Astrocyte of the cerebellum (primary cell): ENCODE results near the gene MGRN1.

ENCODE experiments used
- DNase-seq: peaks from one replicate; pipeline ENCODE4 v3.0.0-alpha.2; 2011; ENCODE audit warnings: low read depth
- H3K4me3 ChIP-seq: 2 replicates; pipeline ENCODE4 v1.5.1; 2011; ENCODE audit warnings: mild to moderate bottlenecking, low read depth, low read length, moderate library complexity
- in situ Hi-C: cut with HindIII; loops from 2 replicates; pipeline ENCODE4 v1.10.0; 2017; ENCODE audit warnings: low sequenced_read_pairs
- TF ChIP-seq, protein P1 (sequence below): IDR thresholded peaks from 2 replicates; pipeline ENCODE4 v1.5.1; 2012; ENCODE audit warnings: low read length, low read depth, moderate library complexity, mild to moderate bottlenecking; ENCODE audit errors: missing control alignments

MGRN1 gene

DNA sequence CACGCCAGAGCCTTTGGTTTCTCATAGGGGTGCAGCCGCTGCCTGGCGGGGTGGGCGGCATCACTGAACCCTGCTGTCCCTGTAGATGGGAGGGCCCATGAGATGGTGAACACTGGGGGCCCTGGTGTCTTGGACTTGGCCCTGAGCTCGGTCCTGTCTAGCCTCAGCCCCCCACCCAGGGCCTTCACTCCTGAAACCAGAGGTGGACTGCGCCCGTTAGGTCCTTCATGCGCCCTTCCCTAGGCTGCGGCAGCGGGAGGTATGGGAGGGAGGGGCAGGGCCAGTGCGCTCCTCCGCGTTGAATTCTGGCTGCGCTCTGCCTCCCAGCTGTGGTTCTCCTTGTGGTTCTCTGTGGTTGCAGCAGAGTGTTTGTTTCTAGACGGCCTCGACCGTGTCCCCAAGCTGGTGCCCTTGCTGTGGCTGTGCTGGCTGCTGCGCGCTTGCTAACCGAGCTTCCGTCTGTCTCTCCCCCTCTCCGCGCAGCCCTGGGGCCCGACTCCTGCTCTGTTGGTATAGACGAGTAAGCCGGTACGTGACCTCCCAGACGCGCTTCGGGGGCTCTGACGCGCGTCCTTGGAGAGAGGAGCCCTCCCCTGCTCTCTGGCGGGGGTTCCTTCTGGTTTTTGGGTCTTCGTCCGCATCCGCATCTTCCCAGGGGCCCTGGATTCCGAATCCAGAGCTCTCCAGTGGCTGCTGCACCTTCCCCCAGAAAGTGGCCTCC, 61.3 kb downstream of the MGRN1 start:
- no peak for DNase-seq
- no peak overlapping the region for H3K4me3 ChIP-seq
- in situ Hi-C loops = no loop called here
- TF ChIP-seq, protein P1, sequence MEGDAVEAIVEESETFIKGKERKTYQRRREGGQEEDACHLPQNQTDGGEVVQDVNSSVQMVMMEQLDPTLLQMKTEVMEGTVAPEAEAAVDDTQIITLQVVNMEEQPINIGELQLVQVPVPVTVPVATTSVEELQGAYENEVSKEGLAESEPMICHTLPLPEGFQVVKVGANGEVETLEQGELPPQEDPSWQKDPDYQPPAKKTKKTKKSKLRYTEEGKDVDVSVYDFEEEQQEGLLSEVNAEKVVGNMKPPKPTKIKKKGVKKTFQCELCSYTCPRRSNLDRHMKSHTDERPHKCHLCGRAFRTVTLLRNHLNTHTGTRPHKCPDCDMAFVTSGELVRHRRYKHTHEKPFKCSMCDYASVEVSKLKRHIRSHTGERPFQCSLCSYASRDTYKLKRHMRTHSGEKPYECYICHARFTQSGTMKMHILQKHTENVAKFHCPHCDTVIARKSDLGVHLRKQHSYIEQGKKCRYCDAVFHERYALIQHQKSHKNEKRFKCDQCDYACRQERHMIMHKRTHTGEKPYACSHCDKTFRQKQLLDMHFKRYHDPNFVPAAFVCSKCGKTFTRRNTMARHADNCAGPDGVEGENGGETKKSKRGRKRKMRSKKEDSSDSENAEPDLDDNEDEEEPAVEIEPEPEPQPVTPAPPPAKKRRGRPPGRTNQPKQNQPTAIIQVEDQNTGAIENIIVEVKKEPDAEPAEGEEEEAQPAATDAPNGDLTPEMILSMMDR = no peak

DNA sequence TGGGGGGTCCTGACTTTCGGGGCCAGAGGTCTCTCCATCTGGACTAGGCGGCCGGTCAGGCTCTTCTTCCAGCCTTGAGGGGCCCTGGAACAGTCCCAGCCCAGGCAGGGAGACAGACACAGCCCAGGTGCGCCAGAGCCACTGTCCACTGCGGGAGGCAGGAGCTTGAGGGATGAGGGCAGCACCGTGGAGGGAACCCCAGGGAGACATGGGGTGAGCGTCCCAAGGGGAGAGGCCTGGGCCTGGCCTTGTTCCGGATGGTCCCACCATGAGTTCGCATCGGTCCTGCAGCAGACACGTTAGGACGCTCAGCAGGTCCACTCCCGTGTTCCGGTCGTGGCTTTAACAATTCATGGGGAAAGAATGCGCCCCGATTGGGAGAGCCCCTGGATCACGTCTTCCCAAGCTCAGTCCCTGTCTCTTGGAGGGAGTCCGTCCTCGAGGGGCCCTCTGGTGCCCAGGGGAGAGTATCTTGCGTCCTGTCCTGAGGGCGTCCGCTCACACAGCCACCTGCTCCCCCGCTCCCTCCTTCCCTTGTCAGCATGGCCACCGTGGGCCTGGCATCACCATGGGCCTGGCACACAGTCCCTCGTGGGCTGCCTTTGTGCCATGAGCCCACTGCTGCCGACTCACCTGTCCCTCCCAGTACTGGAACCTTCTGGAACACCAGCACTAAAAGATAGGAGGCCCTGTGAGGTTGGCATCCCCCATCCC, 62.0 kb downstream of the MGRN1 start:
- H3K4me3 ChIP-seq = no peak overlapping the region
- TF ChIP-seq, protein P1 = no peak
- in situ Hi-C loops = no loop called here
- no peak for DNase-seq

DNA sequence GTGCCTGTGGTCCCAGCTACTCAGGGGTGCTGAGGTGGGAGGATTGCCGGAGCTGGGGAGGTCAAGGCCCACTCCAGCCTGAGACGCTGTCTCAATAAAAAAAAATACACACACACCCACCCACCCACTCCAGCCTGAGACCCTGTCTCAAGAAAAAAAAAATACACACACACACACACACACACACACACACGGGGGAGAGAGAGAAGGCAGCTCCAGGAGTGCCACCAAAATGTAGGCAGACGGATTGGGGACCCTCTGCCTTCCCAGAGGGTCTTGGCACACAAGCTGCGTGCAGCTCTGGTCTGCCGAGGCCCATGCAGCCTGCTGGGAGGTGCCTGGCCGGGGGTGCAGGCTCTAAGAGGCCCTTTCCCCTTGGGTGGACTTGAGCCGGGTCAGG, 62.8 kb downstream of the MGRN1 start:
- TF ChIP-seq, protein P1 = no peak
- in situ Hi-C loops = no loop called here

DNA sequence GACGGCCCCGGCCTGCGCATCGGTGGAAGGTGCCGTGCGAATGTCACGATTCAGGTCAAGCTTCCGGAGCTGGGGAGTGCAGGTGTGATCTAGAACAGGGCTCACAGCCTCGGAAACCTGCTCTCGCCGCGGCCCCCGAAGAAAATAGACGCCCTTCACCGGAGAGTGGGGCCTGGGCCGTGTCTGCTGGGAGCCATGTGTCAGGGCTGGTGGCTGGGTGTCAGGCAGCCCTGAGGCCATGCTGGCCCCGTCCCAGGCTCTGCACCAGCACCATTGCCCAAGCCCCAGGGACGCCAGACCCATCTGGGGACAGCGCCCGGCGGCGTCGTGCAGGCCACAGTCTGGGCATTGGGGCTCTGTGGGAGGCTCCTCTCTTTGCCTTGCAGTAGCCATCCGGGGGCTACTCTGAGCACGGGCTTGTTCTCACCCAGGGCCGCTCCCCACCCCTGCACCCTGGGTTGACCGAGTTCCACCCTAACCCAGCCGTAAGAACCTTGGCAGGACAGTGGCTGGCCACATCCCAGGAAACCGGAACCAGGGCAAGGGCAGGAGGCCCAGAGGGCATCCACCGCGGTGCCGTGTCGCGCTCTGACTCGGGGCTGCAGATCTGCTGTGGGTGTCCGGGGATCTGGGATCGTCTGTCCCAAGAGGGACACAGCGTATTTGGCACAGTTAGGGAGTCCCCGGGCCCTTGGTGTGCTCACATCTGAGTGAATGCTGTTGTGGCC, 63.5 kb downstream of the MGRN1 start:
- TF ChIP-seq, protein P1 = no peak
- DNase-seq = no peak
- H3K4me3 ChIP-seq = no peak overlapping the region
- in situ Hi-C loops = no loop called here

More for the DNA sequence above, 62.8 kb downstream of the MGRN1 start:
- H3K4me3 ChIP-seq = no peak overlapping the region
- no peak for DNase-seq

DNA sequence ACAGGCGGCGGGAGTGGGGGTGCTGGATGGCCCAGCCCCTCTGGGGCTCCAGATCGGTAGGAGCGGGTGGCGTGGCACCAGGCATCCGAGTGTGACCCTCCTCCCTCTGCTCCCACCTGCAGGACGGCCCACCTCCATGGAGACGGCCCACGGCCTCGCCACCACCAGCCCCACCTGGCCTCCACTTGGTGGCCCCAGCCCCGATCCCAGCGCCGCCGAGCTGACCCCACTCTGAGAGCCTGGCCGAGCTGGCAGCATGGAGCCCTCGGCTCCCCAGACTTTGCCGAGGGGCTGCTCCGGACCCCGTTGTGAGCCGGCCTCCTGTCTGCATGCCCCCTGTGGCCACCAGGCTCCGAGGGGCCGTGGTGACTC, 64.0 kb downstream of the MGRN1 start:
- TF ChIP-seq, protein P1 = no peak
- H3K4me3 ChIP-seq = no peak overlapping the region
- in situ Hi-C loops = no loop called here
- DNase-seq = no peak

DNA sequence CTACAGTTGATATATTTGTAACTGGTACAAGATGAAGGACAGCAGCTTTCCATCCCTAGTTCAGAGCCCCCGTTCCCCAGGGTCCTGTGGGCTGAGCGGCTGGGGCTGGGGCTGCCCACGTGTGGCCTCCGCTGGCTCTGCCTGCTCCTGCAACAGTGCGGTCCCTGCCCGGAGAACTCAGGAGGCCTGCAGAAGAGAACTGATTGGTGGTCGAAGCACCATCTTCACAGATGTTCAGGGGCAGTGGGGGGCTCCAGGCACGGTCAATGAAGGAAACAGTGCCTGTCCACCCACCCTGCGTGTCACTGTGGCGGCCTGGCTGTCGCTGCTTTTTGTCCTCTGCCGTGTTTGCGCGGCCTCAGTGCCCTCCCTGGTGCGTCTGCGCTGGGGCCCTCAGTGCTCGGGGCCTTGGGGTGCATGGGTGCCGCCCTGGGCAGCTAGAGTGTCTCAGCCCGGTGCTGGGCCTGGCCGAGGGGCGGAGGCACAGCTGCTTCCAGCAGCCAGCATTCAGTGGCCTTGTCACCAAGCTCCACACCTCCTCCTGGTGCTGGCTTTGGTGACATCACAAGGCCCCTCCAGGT, 64.6 kb downstream of the MGRN1 start:
- DNase-seq = no peak
- H3K4me3 ChIP-seq = no peak overlapping the region
- TF ChIP-seq, protein P1 = no peak
- in situ Hi-C loops = no loop called here
